HCT116 (cell line): ENCODE measurements around the gene MLLT3. TPM values are rescaled to one million over a fixed set of nuclear protein-coding genes. Genes with fewer than 3 reads are reported as not detected.

Source experiments
- ATAC-seq: fragments of 200-7000 bp; cut with Tn5 transposase; 2 replicates; pipeline ENCODE4 v1.9.1; 2020; ENCODE audit warnings: mild to moderate bottlenecking, moderate library complexity
- BruUV-seq: library from RNA; stranded (reverse); fragments of 400-500 nt; replicated peaks from 2 replicates; lab custom pipeline; 2021; lab: Mats Ljungman, UMichigan
- CTCF ChIA-PET: fragments of 300-600 bp; sonication (Branson Sonifier 250); formaldehyde crosslinking; loops from one replicate; lab custom pipeline; 2021; ENCODE audit warnings: antibody characterized with exemption; lab: Charles Lee
- POLR2A ChIA-PET: fragments of 300-600, 350-600 bp; sonication (Branson Sonifier 250); formaldehyde crosslinking; loops from one replicate; lab custom pipeline; 2021; ENCODE audit warnings: antibody characterized with exemption; lab: Charles Lee
- RAD21 ChIA-PET, 2 experiments: fragments of 300-600 bp; sonication (Branson Sonifier 250); formaldehyde crosslinking; loops; one replicate each; lab custom pipeline; 2023; ENCODE audit warnings: low total read pairs in 2 of 2; ENCODE audit not compliant: uncharacterized antibody in 2 of 2, unreplicated experiment in 2 of 2, low non-redundant PET in 1 of 2; lab: Charles Lee
- DNase-seq: peaks from one replicate; pipeline ENCODE4 v3.0.0-alpha.2; 2010; ENCODE audit warnings: low read depth, low spot score
- H2AFZ ChIP-seq: fragments of 200-600 bp; shearing (Covaris generic), sonication (generic); 2 replicates; pipeline ENCODE4 v1.6.1; 2017; ENCODE audit warnings: low read depth, mixed run types, mixed read lengths, antibody characterized with exemption, low read length; ENCODE audit not compliant: poor library complexity, severe bottlenecking
- H3K27ac ChIP-seq: 2 replicates; pipeline ENCODE4 v1.5.1; 2012; ENCODE audit warnings: low read depth, low read length
- H3K27me3 ChIP-seq: fragments of 200-600 bp; sonication (generic); 2 replicates; pipeline ENCODE4 v1.6.1; 2016; ENCODE audit warnings: mixed run types, low read length, mixed read lengths; ENCODE audit not compliant: insufficient read depth
- H3K36me3 ChIP-seq, 2 experiments: fragments of 200-500 bp in 1 of 2; fragments of 200-600 bp in 1 of 2; sonication (Bioruptor generic) in 1 of 2; sonication (generic) in 1 of 2; 2 replicates each; pipeline versions ENCODE4 v1.5.1 to v1.6.1; 2014 to 2016; ENCODE audit warnings: low read length in 2 of 2, inconsistent platforms in 1 of 2, mixed read lengths in 1 of 2, mixed run types in 1 of 2; ENCODE audit not compliant: insufficient read depth in 2 of 2, control insufficient read depth in 1 of 2
- H3K4me1 ChIP-seq, 2 experiments: fragments of 200-600 bp in 1 of 2; sonication (generic) in 1 of 2; 2 replicates each; pipeline versions ENCODE4 v1.5.1 to v1.6.1; 2012 to 2017; ENCODE audit warnings: low read length in 2 of 2, inconsistent platforms in 1 of 2, mild to moderate bottlenecking in 1 of 2, mixed read lengths in 1 of 2, mixed run types in 1 of 2, moderate library complexity in 1 of 2; ENCODE audit not compliant: insufficient read depth in 2 of 2, control insufficient read depth in 1 of 2
- H3K4me2 ChIP-seq: fragments of 200-600 bp; sonication (generic); 2 replicates; pipeline ENCODE4 v1.6.1; 2017; ENCODE audit warnings: mixed run types, low read length, mixed read lengths
- H3K4me3 ChIP-seq, 2 experiments: fragments of 200-600 bp in 1 of 2; sonication (generic) in 1 of 2; replicated peaks in 1 of 2; 2 replicates each; pipeline ENCODE4 v1.5.1; 2011 to 2016; ENCODE audit warnings: low read length in 2 of 2, control low read depth in 1 of 2, low read depth in 1 of 2, mild to moderate bottlenecking in 1 of 2, mixed read lengths in 1 of 2, mixed run types in 1 of 2
- H3K79me2 ChIP-seq: fragments of 200-600 bp; sonication (generic); 2 replicates; pipeline ENCODE4 v1.6.1; 2017; ENCODE audit warnings: mild to moderate bottlenecking, mixed run types, low read length, moderate library complexity, mixed read lengths; ENCODE audit not compliant: insufficient read depth
- H3K9ac ChIP-seq: fragments of 200-600 bp; sonication (generic); 2 replicates; pipeline ENCODE4 v1.6.1; 2016; ENCODE audit warnings: low read length, mixed read lengths
- H3K9me2 ChIP-seq: fragments of 200-600 bp; sonication (generic), shearing (Covaris generic); 2 replicates; pipeline ENCODE4 v1.6.1; 2017; ENCODE audit warnings: mixed run types, mild to moderate bottlenecking, moderate library complexity; ENCODE audit not compliant: insufficient read depth
- H3K9me3 ChIP-seq, 2 experiments: fragments of 200-500 bp in 1 of 2; fragments of 200-600 bp in 1 of 2; sonication (Bioruptor generic) in 1 of 2; sonication (generic) in 1 of 2; 2 replicates each; pipeline ENCODE4 v1.6.1; 2014 to 2017; ENCODE audit warnings: low read length in 2 of 2, mixed read lengths in 2 of 2, inconsistent platforms in 1 of 2, low read depth in 1 of 2, mild to moderate bottlenecking in 1 of 2, mixed run types in 1 of 2, moderate library complexity in 1 of 2; ENCODE audit not compliant: control insufficient read depth in 1 of 2, insufficient read depth in 1 of 2
- H4K20me1 ChIP-seq: fragments of 200-600 bp; sonication (generic), shearing (Covaris generic); 2 replicates; pipeline ENCODE4 v1.6.1; 2017; ENCODE audit warnings: mixed run types, mild to moderate bottlenecking, moderate library complexity; ENCODE audit not compliant: insufficient read depth
- CBX3 ChIP-seq: IDR thresholded peaks from 2 replicates; pipeline ENCODE4 v1.6.1; 2012; ENCODE audit warnings: low read depth
- EZH2phosphoT487 ChIP-seq: fragments of 200-600 bp; IDR thresholded peaks from 2 replicates; pipeline ENCODE4 v1.6.1; 2018; ENCODE audit warnings: antibody characterized with exemption, borderline replicate concordance
- FOSL1 ChIP-seq: IDR thresholded peaks from 2 replicates; pipeline ENCODE4 v1.6.1; 2012; ENCODE audit warnings: low read depth
- MAX ChIP-seq: IDR thresholded peaks from 2 replicates; pipeline ENCODE4 v1.6.1; 2012
- POLR2AphosphoS5 ChIP-seq: IDR thresholded peaks from 2 replicates; pipeline ENCODE4 v1.6.1; 2011; ENCODE audit warnings: mild to moderate bottlenecking, low read depth, low read length, moderate library complexity
- RAD21 ChIP-seq: IDR thresholded peaks from 2 replicates; pipeline ENCODE4 v1.6.1; 2012; ENCODE audit warnings: low read depth, mild to moderate bottlenecking
- REST ChIP-seq: IDR thresholded peaks from 2 replicates; pipeline ENCODE4 v1.6.1; 2012; ENCODE audit warnings: low read depth
- SP1 ChIP-seq: IDR thresholded peaks from 2 replicates; pipeline ENCODE4 v1.6.1; 2012; ENCODE audit warnings: low read depth
- SRF ChIP-seq: IDR thresholded peaks from 2 replicates; pipeline ENCODE4 v1.6.1; 2012; ENCODE audit warnings: low read depth
- TCF7L2 ChIP-seq: IDR thresholded peaks from 2 replicates; pipeline ENCODE4 v1.7.0; 2011; ENCODE audit warnings: borderline replicate concordance, inconsistent platforms; ENCODE audit not compliant: insufficient read depth, insufficient read length; ENCODE audit errors: extremely low read depth
- intact Hi-C: fragments of 100-400 bp; cut with micrococcal nuclease; formaldehyde crosslinking; loops from 2 replicates; pipeline ENCODE4 v1.10.0; 2022
- total RNA-seq: library from RNA; stranded (reverse); gene quantifications from one replicate; pipeline ENCODE4 v1.2.1, GENCODE V29; 2021; ENCODE audit not compliant: unreplicated experiment

MLLT3 gene
- total RNA-seq, 1 experiment from 2014 or later: 4.3 TPM

GRCh38 chr9:20391208-20391607 is 231.1 kb downstream of the MLLT3 start:
- TF ChIP-seq SP1 (no peak), MAX (no peak), EZH2phosphoT487 (no peak), CBX3 (no peak), TCF7L2 (no peak), RAD21 (no peak), SRF (no peak), REST (no peak), POLR2AphosphoS5 (no peak), FOSL1 (no peak)

More at GRCh38 chr9:20391208-20391607, 231.1 kb downstream of the MLLT3 start:
- H3K9me3 ChIP-seq: no peaks in the 10 kb centered on the region
- H3K79me2 ChIP-seq: no peaks in the 10 kb centered on the region
- no peak overlapping the region for H3K9ac ChIP-seq
- no peak overlapping the region for H3K4me2 ChIP-seq
- H4K20me1 ChIP-seq: no peaks in the 10 kb centered on the region
- H3K9me2 ChIP-seq: no peaks in the 10 kb centered on the region
- ChIA-PET CTCF (no interaction called here), POLR2A (no interaction called here), RAD21 (no interaction called here)
- no peaks in the 10 kb centered on the region for H3K4me1 ChIP-seq
- BruUV-seq: no TSS peak
- H3K27ac ChIP-seq: no peak overlapping the region
- no peak for DNase-seq
- H3K4me3 ChIP-seq: no peak overlapping the region
- intact Hi-C loops: no loop called here
- H3K36me3 ChIP-seq: no peaks in the 10 kb centered on the region
- no peak overlapping the region for H2AFZ ChIP-seq
- H3K27me3 ChIP-seq: peaks cover 10% of the 10 kb centered on the region
- ATAC-seq: no peak
